K562 (cell line): ENCODE measurements around the gene DGCR2. TPM values are rescaled to one million over a fixed set of nuclear protein-coding genes. Genes with fewer than 3 reads are reported as not detected.

ENCODE experiments used
- ATAC-seq: fragments of 200-7000 bp; cut with Tn5 transposase; 3 replicates; pipeline ENCODE4 v1.9.1; 2020; ENCODE audit warnings: moderate library complexity
- BruUV-seq: library from RNA; stranded (reverse); fragments of 400-500 nt; replicated peaks from 2 replicates; lab custom pipeline; 2021; lab: Mats Ljungman, UMichigan
- CTCF ChIA-PET: fragments of 300-600 bp; formaldehyde crosslinking; extraction: SDS; loops from one replicate; lab custom pipeline; 2021; ENCODE audit warnings: low intra/inter-chr PET ratio; lab: Yijun Ruan, JAX
- POLR2A ChIA-PET: fragments of 300-600, 350-650 bp; sonication (Branson Sonifier 250); formaldehyde crosslinking; extraction: SDS; loops from one replicate; lab custom pipeline; 2021; ENCODE audit warnings: antibody characterized with exemption, inconsistent platforms; lab: Yijun Ruan, JAX
- DNase-seq, 4 experiments: peaks; one replicate each; pipeline versions ENCODE4 v3.0.0 to v3.0.0-alpha.2; 2011 to 2018; ENCODE audit warnings: low spot score in 3 of 4, mixed read lengths in 3 of 4; ENCODE audit errors: extremely low read depth in 1 of 4
- FAIRE-seq: peaks from 2 replicates; lab custom pipeline; 2011; peaks lifted over from hg19 to GRCh38; lab: Jason Lieb, UNC
- H2AFZ ChIP-seq: 2 replicates; pipeline ENCODE4 v1.6.0; 2011; ENCODE audit warnings: low read depth, low read length, control low read depth, inconsistent platforms
- H3K27ac ChIP-seq: fragments of 200-600 bp; 3 replicates; pipeline ENCODE4 v1.8.0; 2011; ENCODE audit warnings: low read depth, mild to moderate bottlenecking, control low read depth, inconsistent platforms, low read length, moderate library complexity, mixed read lengths; ENCODE audit errors: extremely low read depth
- H3K27me3 ChIP-seq, 2 experiments: fragments of 300-600 bp in 1 of 2; 2 replicates in 1 of 2; 3 replicates in 1 of 2; pipeline versions ENCODE4 v1.6.0 to v1.8.0; 2011; ENCODE audit warnings: inconsistent platforms in 2 of 2, low read length in 2 of 2, mild to moderate bottlenecking in 1 of 2, mixed read lengths in 1 of 2, moderate library complexity in 1 of 2; ENCODE audit not compliant: control insufficient read depth in 2 of 2, insufficient read depth in 2 of 2
- H3K36me3 ChIP-seq: fragments of 300-600 bp; 3 replicates; pipeline ENCODE4 v1.8.0; 2011; ENCODE audit warnings: mild to moderate bottlenecking, low read length, inconsistent platforms; ENCODE audit not compliant: control insufficient read depth, insufficient read depth
- H3K4me1 ChIP-seq, 2 experiments: fragments of 200-600 bp in 1 of 2; replicated peaks in 1 of 2; 2 replicates in 1 of 2; 3 replicates in 1 of 2; pipeline versions ENCODE4 v1.5.1 to v1.8.0; 2011; ENCODE audit warnings: inconsistent platforms in 2 of 2, low read length in 2 of 2, mild to moderate bottlenecking in 1 of 2, mixed read lengths in 1 of 2, moderate library complexity in 1 of 2; ENCODE audit not compliant: control insufficient read depth in 2 of 2, insufficient read depth in 2 of 2
- H3K4me2 ChIP-seq: 2 replicates; pipeline ENCODE4 v1.6.1; 2011; ENCODE audit warnings: low read length, control low read depth, inconsistent platforms, mixed read lengths; ENCODE audit not compliant: insufficient read depth
- H3K4me3 ChIP-seq: fragments of 200-600 bp; sonication (generic), shearing (Covaris generic); 2 replicates; pipeline ENCODE4 v1.5.1; 2016; ENCODE audit warnings: control low read depth, inconsistent platforms
- H3K79me2 ChIP-seq: fragments of 200-600 bp; 3 replicates; pipeline ENCODE4 v1.8.0; 2011; ENCODE audit warnings: low read length, inconsistent platforms; ENCODE audit not compliant: control insufficient read depth, insufficient read depth
- H3K9ac ChIP-seq, 2 experiments: 2 replicates each; pipeline versions ENCODE4 v1.6.0 to v1.6.1; 2011; ENCODE audit warnings: low read depth in 2 of 2, low read length in 2 of 2, control low read depth in 1 of 2, inconsistent platforms in 1 of 2, mild to moderate bottlenecking in 1 of 2, mixed read lengths in 1 of 2; ENCODE audit not compliant: insufficient read depth in 1 of 2
- H3K9me1 ChIP-seq: one replicate; pipeline ENCODE4 v1.6.0; 2011; ENCODE audit warnings: inconsistent platforms, mild to moderate bottlenecking, low read length, moderate library complexity; ENCODE audit not compliant: control insufficient read depth, insufficient read depth
- H3K9me3 ChIP-seq: replicated peaks from 2 replicates; pipeline ENCODE4 v1.5.1; 2011; ENCODE audit warnings: low read depth, low read length, inconsistent platforms; ENCODE audit not compliant: control insufficient read depth, insufficient read depth
- H4K20me1 ChIP-seq: replicated peaks from 2 replicates; pipeline ENCODE4 v1.6.1; 2011; ENCODE audit warnings: low read length, inconsistent platforms, mixed read lengths; ENCODE audit not compliant: control insufficient read depth, insufficient read depth
- CBX2 ChIP-seq: fragments of 200-600 bp; sonication (generic); IDR thresholded peaks from one replicate; pipeline ENCODE4 v1.6.1; 2012; ENCODE audit warnings: mild to moderate bottlenecking, low read length, inconsistent platforms; ENCODE audit not compliant: insufficient read depth, poor library complexity, severe bottlenecking
- CHD1 ChIP-seq: fragments of 200-600 bp; sonication (generic); IDR thresholded peaks from one replicate; pipeline ENCODE4 v1.6.1; 2012; ENCODE audit warnings: mild to moderate bottlenecking, moderate library complexity, low read length, inconsistent platforms
- MCM3 ChIP-seq: fragments of 450-650 bp; IDR thresholded peaks from 2 replicates; pipeline ENCODE4 v1.6.1; 2016
- MCM7 ChIP-seq, 2 experiments: fragments of 450-650 bp; IDR thresholded peaks; 2 replicates each; pipeline ENCODE4 v1.6.1; 2016 to 2018
- PRMT5 ChIP-seq: sonication (generic); formaldehyde crosslinking; IDR thresholded peaks from 2 replicates; pipeline ENCODE4 v1.5.0; 2020; ENCODE audit warnings: missing genetic modification reagents
- WGBS: fragments of 100-300 bp; shearing (Covaris generic); methylation state at CpG from one replicate; pipeline ENCODE4 v1.1.6; 2016; ENCODE audit warnings: low coverage, mixed read lengths; ENCODE audit not compliant: insufficient coverage; ENCODE audit errors: missing lambda C conversion rate; 5-methylcytosine and 5-hydroxymethylcytosine counted together
- in situ Hi-C: fragments of 300-500 bp; cut with MboI; formaldehyde crosslinking; loops from 4 replicates; pipeline ENCODE4 v1.15.0; 2018; ENCODE audit warnings: inconsistent platforms, mixed read lengths
- intact Hi-C: fragments of 100-400 bp; cut with micrococcal nuclease; formaldehyde crosslinking; loops from 2 replicates; pipeline ENCODE4 v1.14.2; 2022
- polyA plus RNA-seq, 8 experiments: library from polyadenylated mRNA; depleted of rRNA in 4 of 8; stranded (reverse) in 5 of 8; unstranded in 3 of 8; fragments of >200 nt; fragmentation: Nextera tagmentation in 2 of 8; fragmentation: Illumina TruSeq in 1 of 8; extraction: Ambion mirVana in 2 of 8; extraction: Trizol in 1 of 8; gene quantifications; 2 replicates each; pipeline versions ENCODE4 v1.2.1 to v1.2.3, GENCODE V29; 2011 to 2014; ENCODE audit warnings: inconsistent platforms in 1 of 8, missing spikeins in 1 of 8
- total RNA-seq, 7 experiments: library from RNA; depleted of rRNA in 6 of 7; stranded (reverse); fragments of >200 nt in 6 of 7; fragmentation: Illumina TruSeq in 2 of 7; extraction: Trizol in 2 of 7; gene quantifications; 2 replicates each; pipeline versions ENCODE4 v1.2.1 to v1.2.3, GENCODE V29; 2011 to 2021; ENCODE audit warnings: low replicate concordance in 1 of 7
- TF ChIP-seq, protein P1 (sequence below): fragments of 200-600 bp; sonication (generic); IDR thresholded peaks from one replicate; pipeline ENCODE4 v1.6.1; 2012; ENCODE audit warnings: mild to moderate bottlenecking, low read depth, low read length, inconsistent platforms

Gene DGCR2
- total and polyA plus RNA-seq, 9 of the 15 experiments (the other 6 are each of a cell fraction or from before 2014, with no cell fraction given): 0.69 to 101 (median 56.4) TPM

DNA sequence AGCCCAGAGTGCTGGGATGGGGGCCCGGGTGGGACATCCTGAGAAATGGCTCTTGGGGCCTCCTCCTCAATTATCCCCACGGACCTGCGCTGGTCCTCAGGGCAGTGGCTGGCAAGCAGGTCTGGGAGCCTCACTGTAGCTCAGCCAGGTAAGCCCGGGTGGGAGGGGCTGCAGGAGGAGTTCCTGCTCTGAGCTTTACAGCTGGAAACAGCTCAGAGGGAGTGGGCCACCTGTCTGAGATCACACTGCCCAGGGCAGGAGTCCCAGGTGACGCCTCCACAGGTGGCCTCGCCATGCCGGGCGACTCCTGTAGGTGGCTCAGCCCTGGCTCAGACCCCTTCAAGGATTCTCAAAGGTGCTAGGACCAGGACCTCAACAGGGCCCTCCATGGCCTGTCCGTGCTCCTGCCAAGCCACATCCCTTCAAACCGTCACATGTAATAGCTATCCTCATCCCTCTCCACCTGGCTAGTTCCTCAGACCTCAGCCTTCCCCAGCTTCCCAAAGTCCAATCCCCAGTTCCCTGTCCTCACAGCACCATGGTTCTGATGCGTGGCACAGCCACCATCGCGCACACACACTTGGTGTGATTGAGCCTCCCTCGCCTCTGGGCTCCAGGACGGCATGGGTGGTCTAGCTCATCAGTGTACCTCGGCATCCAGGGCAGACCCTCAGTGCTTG lies 5.3 kb upstream of the DGCR2 start:
- WGBS: 35% methylated on average over 16 of the region's 16 CpGs
- H3K4me2 ChIP-seq: no peak overlapping the region
- BruUV-seq: no TSS peak
- ATAC-seq: no peak
- no peaks in the 10 kb centered on the region for H3K9me3 ChIP-seq
- in situ Hi-C loops: no loop called here
- ChIA-PET POLR2A (interaction anchor here (0.6 to 5.0 kb wide), 6 partner anchors 8 to 167 kb away, joined by 3 to 44 read pairs (median 4); partner anchors contain the start of gene SLC25A1), CTCF (no interaction called here)
- no peak for TF ChIP-seq CBX2
- TF ChIP-seq, protein P1, sequence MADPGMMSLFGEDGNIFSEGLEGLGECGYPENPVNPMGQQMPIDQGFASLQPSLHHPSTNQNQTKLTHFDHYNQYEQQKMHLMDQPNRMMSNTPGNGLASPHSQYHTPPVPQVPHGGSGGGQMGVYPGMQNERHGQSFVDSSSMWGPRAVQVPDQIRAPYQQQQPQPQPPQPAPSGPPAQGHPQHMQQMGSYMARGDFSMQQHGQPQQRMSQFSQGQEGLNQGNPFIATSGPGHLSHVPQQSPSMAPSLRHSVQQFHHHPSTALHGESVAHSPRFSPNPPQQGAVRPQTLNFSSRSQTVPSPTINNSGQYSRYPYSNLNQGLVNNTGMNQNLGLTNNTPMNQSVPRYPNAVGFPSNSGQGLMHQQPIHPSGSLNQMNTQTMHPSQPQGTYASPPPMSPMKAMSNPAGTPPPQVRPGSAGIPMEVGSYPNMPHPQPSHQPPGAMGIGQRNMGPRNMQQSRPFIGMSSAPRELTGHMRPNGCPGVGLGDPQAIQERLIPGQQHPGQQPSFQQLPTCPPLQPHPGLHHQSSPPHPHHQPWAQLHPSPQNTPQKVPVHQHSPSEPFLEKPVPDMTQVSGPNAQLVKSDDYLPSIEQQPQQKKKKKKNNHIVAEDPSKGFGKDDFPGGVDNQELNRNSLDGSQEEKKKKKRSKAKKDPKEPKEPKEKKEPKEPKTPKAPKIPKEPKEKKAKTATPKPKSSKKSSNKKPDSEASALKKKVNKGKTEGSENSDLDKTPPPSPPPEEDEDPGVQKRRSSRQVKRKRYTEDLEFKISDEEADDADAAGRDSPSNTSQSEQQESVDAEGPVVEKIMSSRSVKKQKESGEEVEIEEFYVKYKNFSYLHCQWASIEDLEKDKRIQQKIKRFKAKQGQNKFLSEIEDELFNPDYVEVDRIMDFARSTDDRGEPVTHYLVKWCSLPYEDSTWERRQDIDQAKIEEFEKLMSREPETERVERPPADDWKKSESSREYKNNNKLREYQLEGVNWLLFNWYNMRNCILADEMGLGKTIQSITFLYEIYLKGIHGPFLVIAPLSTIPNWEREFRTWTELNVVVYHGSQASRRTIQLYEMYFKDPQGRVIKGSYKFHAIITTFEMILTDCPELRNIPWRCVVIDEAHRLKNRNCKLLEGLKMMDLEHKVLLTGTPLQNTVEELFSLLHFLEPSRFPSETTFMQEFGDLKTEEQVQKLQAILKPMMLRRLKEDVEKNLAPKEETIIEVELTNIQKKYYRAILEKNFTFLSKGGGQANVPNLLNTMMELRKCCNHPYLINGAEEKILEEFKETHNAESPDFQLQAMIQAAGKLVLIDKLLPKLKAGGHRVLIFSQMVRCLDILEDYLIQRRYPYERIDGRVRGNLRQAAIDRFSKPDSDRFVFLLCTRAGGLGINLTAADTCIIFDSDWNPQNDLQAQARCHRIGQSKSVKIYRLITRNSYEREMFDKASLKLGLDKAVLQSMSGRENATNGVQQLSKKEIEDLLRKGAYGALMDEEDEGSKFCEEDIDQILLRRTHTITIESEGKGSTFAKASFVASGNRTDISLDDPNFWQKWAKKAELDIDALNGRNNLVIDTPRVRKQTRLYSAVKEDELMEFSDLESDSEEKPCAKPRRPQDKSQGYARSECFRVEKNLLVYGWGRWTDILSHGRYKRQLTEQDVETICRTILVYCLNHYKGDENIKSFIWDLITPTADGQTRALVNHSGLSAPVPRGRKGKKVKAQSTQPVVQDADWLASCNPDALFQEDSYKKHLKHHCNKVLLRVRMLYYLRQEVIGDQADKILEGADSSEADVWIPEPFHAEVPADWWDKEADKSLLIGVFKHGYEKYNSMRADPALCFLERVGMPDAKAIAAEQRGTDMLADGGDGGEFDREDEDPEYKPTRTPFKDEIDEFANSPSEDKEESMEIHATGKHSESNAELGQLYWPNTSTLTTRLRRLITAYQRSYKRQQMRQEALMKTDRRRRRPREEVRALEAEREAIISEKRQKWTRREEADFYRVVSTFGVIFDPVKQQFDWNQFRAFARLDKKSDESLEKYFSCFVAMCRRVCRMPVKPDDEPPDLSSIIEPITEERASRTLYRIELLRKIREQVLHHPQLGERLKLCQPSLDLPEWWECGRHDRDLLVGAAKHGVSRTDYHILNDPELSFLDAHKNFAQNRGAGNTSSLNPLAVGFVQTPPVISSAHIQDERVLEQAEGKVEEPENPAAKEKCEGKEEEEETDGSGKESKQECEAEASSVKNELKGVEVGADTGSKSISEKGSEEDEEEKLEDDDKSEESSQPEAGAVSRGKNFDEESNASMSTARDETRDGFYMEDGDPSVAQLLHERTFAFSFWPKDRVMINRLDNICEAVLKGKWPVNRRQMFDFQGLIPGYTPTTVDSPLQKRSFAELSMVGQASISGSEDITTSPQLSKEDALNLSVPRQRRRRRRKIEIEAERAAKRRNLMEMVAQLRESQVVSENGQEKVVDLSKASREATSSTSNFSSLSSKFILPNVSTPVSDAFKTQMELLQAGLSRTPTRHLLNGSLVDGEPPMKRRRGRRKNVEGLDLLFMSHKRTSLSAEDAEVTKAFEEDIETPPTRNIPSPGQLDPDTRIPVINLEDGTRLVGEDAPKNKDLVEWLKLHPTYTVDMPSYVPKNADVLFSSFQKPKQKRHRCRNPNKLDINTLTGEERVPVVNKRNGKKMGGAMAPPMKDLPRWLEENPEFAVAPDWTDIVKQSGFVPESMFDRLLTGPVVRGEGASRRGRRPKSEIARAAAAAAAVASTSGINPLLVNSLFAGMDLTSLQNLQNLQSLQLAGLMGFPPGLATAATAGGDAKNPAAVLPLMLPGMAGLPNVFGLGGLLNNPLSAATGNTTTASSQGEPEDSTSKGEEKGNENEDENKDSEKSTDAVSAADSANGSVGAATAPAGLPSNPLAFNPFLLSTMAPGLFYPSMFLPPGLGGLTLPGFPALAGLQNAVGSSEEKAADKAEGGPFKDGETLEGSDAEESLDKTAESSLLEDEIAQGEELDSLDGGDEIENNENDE: peak; percentile 7
- TF ChIP-seq PRMT5 (CRISPR knock-in tag): 0 out of 2 replicates have a peak, but pooled peaks have one; percentile 62
- peak in 1 of 2 experiments; percentile 91; a peak in 2 of 4 replicates for TF ChIP-seq MCM7 (IDR thresholded peaks at IDR 0.05)
- peak; percentile 89 for TF ChIP-seq MCM3
- TF ChIP-seq CHD1: no peak
- no peaks in the 10 kb centered on the region for H3K79me2 ChIP-seq
- intact Hi-C loops: loop anchor here (10.0 kb wide), 1 partner anchor 497 kb away; no protein-coding TSS in a partner anchor
- H3K4me1 ChIP-seq: peaks cover 7 to 41% of the 10 kb centered on the region in 2 experiments; a peak in 4 of 5 replicates
- peaks cover 12% of the 10 kb centered on the region; the same call in 1 of the 3 replicates for H3K36me3 ChIP-seq
- H3K27ac ChIP-seq: no peak overlapping the region
- no peak for DNase-seq
- H4K20me1 ChIP-seq: peaks cover 12% of the 10 kb centered on the region; the same call in 1 of the 2 replicates
- H3K9me1 ChIP-seq: peaks cover 6% of the 10 kb centered on the region
- H3K27me3 ChIP-seq: peaks cover 18 to 30% of the 10 kb centered on the region in 2 experiments; a peak in 4 of 5 replicates
- no peak overlapping the region for H2AFZ ChIP-seq
- no peak overlapping the region for H3K4me3 ChIP-seq
- H3K9ac ChIP-seq: peak overlapping the region in 1 of 2 experiments; percentile 26; a peak in 2 of 4 replicates
- FAIRE-seq: no peak
